Measurements from ENCODE around the gene HOXC13.
A peak's percentile ranks its signal among the peaks of the same experiment; 100 is the strongest.

HOXC13 gene

DNA sequence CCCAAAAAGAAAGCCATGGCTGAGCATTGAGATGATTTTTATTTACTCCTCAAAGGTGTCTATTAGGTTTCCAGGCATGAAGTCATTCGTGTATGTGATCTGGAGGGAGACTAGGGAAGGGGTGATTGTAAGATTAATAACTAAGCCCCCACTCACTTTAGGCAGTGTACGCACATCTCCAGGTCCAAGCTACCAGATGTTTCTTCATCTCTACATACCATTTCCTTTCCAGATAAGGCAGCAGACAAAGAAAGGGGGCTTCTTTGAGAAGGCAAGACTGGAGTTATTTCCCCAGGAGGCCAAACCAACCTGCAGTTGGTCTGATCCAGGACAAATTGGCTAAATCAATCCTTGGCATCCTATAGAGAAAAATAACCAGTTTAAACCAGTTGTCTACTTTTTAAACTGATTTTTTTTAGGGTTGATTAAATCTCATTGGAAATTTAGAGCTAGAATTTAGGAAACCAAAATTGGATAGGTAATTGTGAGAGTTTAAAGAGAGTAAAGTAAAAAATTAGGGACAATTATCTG is 3.9 kb downstream of the HOXC13 start:
- Histone ChIP-seq H3K27ac (no peak overlapping the region), H3K27me3 (replicated peaks) (peaks cover 91% of the 10 kb centered on the region), H3K36me3 (replicated peaks) (no peaks in the 10 kb centered on the region), H3K4me3 (ENCODE audit: low read depth, low read length) (no peak overlapping the region)
- in situ Hi-C loops (cut with HindIII; ENCODE audit: low pct_ligation_motif_present, low sequenced_read_pairs): no loop called here
- DNase-seq: no peak
- TF ChIP-seq, protein P1, sequence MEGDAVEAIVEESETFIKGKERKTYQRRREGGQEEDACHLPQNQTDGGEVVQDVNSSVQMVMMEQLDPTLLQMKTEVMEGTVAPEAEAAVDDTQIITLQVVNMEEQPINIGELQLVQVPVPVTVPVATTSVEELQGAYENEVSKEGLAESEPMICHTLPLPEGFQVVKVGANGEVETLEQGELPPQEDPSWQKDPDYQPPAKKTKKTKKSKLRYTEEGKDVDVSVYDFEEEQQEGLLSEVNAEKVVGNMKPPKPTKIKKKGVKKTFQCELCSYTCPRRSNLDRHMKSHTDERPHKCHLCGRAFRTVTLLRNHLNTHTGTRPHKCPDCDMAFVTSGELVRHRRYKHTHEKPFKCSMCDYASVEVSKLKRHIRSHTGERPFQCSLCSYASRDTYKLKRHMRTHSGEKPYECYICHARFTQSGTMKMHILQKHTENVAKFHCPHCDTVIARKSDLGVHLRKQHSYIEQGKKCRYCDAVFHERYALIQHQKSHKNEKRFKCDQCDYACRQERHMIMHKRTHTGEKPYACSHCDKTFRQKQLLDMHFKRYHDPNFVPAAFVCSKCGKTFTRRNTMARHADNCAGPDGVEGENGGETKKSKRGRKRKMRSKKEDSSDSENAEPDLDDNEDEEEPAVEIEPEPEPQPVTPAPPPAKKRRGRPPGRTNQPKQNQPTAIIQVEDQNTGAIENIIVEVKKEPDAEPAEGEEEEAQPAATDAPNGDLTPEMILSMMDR (IDR thresholded peaks at IDR 0.05; ENCODE audit: low read depth, low read length, missing control alignments): no peak

DNA sequence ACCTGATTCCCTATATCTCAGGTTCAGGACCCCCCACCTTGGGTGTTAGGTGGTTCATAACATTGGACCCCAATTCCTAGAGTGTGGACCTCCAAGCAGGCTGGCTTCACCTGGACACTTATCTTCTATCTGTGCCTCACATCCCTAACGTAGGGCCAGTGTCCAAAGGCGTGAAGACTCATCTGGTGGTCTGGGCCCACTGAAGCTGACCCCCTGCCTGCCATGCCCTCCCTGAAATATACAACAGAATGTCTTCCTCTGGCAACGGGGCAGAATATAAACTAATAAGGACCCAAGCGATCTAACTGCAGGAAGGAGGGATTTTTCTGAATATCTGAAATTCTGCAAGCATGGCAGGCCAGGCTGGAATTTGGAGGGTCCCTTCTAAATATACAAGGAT is 5.6 kb downstream of the HOXC13 start:
- H3K36me3 ChIP-seq (replicated peaks): no peaks in the 10 kb centered on the region
- in situ Hi-C loops (cut with HindIII; ENCODE audit: low pct_ligation_motif_present, low sequenced_read_pairs): no loop called here
- H3K4me3 ChIP-seq (ENCODE audit: low read depth, low read length): no peak overlapping the region
- TF ChIP-seq, protein P1 (IDR thresholded peaks at IDR 0.05; ENCODE audit: low read depth, low read length, missing control alignments): no peak
- no peak for DNase-seq
- H3K27me3 ChIP-seq (replicated peaks): peaks cover 90% of the 10 kb centered on the region
- H3K27ac ChIP-seq: no peak overlapping the region

DNA sequence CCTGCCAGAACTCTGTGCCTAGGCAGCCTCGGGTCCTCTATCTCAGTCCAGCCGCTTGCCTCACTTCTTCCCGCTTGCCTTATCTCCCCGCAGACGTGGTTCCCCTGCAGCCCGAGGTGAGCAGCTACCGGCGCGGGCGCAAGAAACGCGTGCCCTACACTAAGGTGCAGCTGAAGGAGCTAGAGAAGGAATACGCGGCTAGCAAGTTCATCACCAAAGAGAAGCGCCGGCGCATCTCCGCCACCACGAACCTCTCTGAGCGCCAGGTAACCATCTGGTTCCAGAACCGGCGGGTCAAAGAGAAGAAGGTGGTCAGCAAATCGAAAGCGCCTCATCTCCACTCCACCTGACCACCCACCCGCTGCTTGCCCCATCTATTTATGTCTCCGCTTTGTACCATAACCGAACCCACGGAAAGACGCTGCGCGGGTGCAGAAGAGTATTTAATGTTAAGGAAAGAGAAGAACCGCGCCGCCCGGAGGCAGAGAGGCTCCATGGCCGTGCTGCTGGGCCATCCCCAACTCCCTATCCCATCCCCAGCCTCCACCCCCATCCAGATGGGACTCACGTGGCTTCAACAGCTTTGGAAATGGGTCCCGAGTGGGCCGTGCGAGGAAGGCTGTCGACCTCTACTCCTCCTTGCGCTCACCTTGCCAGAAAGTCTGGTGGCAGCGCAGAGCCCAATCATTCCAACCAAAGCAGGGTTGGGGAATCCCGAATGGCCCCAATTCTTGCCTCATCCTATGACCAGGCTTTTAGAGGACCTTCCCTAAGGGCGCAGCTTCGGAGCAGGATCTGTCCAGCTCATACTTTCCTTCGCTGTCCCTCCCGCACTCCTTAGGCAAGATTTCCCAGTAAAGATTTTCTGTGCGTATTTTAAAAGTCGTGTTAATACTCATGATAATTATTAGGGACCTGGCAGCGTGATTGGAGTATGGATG is 6.5 kb downstream of the HOXC13 start:
- no peak for DNase-seq

DNA sequence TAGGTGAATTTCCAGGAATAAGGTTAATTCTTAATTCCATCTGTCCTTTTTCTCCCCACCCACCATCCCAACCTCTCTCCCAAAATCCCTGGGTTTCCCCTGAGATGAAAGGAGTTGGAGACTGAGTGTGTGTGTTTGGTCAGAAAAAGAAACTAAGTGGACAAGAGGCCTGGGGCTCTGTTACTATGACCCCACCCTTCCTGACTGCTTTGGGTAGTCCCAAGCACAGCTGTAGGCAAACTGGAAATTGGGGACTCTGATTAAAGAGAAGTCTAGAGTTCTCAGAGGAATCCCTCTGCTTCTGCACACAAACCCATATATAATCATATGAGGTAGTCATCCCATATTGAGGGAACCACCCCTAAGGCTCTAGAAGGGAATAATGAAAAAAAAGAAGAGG is 9.1 kb downstream of the HOXC13 start:
- TF ChIP-seq, protein P1 (IDR thresholded peaks at IDR 0.05; ENCODE audit: low read depth, low read length, missing control alignments): no peak
- peaks cover 95% of the 10 kb centered on the region for H3K27me3 ChIP-seq (replicated peaks)
- in situ Hi-C loops (cut with HindIII; ENCODE audit: low pct_ligation_motif_present, low sequenced_read_pairs): no loop called here
- no peak overlapping the region for H3K27ac ChIP-seq
- no peak for DNase-seq
- H3K4me3 ChIP-seq (ENCODE audit: low read depth, low read length): no peak overlapping the region
- no peaks in the 10 kb centered on the region for H3K36me3 ChIP-seq (replicated peaks)

More for the DNA sequence above, 6.5 kb downstream of the HOXC13 start:
- Histone ChIP-seq H3K27me3 (replicated peaks) (peaks cover 90% of the 10 kb centered on the region), H3K36me3 (replicated peaks) (no peaks in the 10 kb centered on the region), H3K27ac (no peak overlapping the region), H3K4me3 (ENCODE audit: low read depth, low read length) (no peak overlapping the region)
- in situ Hi-C loops (cut with HindIII; ENCODE audit: low pct_ligation_motif_present, low sequenced_read_pairs): no loop called here
- TF ChIP-seq, protein P1 (IDR thresholded peaks at IDR 0.05; ENCODE audit: low read depth, low read length, missing control alignments): no peak

DNA sequence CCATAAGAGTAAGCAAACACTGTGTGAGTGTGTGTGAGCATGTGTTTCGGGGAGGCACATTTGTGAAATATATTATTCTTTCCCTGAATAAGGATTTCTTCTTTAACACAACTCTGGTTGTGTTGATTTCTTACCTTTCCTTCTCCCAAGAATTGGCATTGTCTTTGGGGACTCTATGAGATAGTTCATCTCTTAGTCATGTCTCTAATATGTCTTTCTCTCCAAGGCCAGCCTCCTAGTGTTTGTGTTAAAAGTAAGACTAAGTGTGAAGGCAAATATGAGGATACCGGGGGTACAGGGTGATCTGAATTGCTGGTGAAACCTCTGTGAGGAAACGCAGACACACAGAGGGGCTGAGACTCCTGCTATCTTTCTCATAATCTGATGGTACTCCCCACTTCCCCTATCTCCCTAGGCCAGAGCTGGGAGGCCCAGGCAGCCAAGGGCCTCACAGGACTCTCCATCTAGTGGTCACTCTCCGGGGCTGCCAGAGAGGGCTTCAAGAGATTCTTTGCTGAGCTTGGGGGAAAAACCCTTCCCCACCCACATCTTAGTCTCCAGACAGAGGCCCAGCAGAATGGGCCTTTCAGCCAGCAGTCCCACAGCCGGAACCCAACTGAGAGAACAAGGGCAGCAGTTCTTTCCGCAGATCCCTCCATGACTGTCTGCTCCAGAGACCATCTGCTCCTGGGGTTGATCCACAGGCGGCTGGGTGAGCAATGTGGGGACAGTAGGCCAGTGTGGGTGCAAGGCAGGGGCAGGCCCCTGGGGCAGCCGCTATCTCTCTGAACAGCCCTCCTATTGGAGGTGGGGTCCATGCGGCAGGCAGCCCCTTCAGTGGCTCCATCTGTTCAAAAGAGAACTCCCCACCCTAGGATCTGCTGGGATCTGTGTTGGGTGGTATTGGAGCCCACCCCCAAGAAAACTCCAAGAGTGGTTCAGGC is 10.3 kb downstream of the HOXC13 start:
- in situ Hi-C loops (cut with HindIII; ENCODE audit: low pct_ligation_motif_present, low sequenced_read_pairs): no loop called here
- H3K27ac ChIP-seq: no peak overlapping the region
- H3K27me3 ChIP-seq (replicated peaks): peaks cover 94% of the 10 kb centered on the region
- TF ChIP-seq, protein P1 (IDR thresholded peaks at IDR 0.05; ENCODE audit: low read depth, low read length, missing control alignments): peak; percentile 8
- H3K4me3 ChIP-seq (ENCODE audit: low read depth, low read length): no peak overlapping the region
- H3K36me3 ChIP-seq (replicated peaks): no peaks in the 10 kb centered on the region
- DNase-seq: no peak

All from brain microvascular endothelial cell (primary cell).